H9 (cell line): ENCODE results near the gene LRRC14B. TPM values are rescaled to one million over a fixed set of nuclear protein-coding genes. Genes with fewer than 3 reads are reported as not detected.

Experiments
- DNase-seq: peaks from one replicate; pipeline ENCODE4 v3.0.0-alpha.2; 2017
- H2AFZ ChIP-seq: one replicate; pipeline ENCODE4 v1.6.1; 2013; ENCODE audit warnings: mild to moderate bottlenecking, low read length, control low read depth, moderate library complexity
- H2AK5ac ChIP-seq: 2 replicates; pipeline ENCODE4 v1.6.1; 2013; ENCODE audit warnings: low read length, control low read depth, mixed read lengths; ENCODE audit not compliant: insufficient read length
- H2BK120ac ChIP-seq: one replicate; pipeline ENCODE4 v1.6.1; 2013; ENCODE audit warnings: low read depth, mild to moderate bottlenecking, low read length, control low read depth, inconsistent platforms; ENCODE audit not compliant: poor library complexity, severe bottlenecking
- H2BK12ac ChIP-seq: 2 replicates; pipeline ENCODE4 v1.6.1; 2013; ENCODE audit warnings: low read length, control low read depth, mixed read lengths, low read depth; ENCODE audit not compliant: insufficient read length
- H2BK15ac ChIP-seq: 2 replicates; pipeline ENCODE4 v1.6.1; 2013; ENCODE audit warnings: low read depth, low read length, control low read depth
- H2BK20ac ChIP-seq: one replicate; pipeline ENCODE4 v1.6.1; 2013; ENCODE audit warnings: low read depth, mild to moderate bottlenecking, low read length, control low read depth, inconsistent platforms; ENCODE audit not compliant: poor library complexity, severe bottlenecking
- H2BK5ac ChIP-seq: 2 replicates; pipeline ENCODE4 v1.6.1; 2013; ENCODE audit warnings: low read length, control low read depth, mixed read lengths; ENCODE audit not compliant: insufficient read length
- H3K14ac ChIP-seq: 2 replicates; pipeline ENCODE4 v1.6.1; 2013; ENCODE audit warnings: low read length, control low read depth; ENCODE audit not compliant: insufficient read depth
- H3K18ac ChIP-seq: 2 replicates; pipeline ENCODE4 v1.6.1; 2013; ENCODE audit warnings: low read depth, mild to moderate bottlenecking, mixed read lengths, low read length, control low read depth; ENCODE audit not compliant: insufficient read length
- H3K23ac ChIP-seq: 2 replicates; pipeline ENCODE4 v1.6.1; 2013; ENCODE audit warnings: low read length, control low read depth, mixed read lengths, low read depth; ENCODE audit not compliant: insufficient read length
- H3K23me2 ChIP-seq: 2 replicates; pipeline ENCODE4 v1.6.1; 2013; ENCODE audit warnings: low read depth, mild to moderate bottlenecking, mixed read lengths, low read length, control low read depth; ENCODE audit not compliant: insufficient read length, poor library complexity, severe bottlenecking
- H3K27ac ChIP-seq: 2 replicates; pipeline ENCODE4 v1.5.1; 2013; ENCODE audit warnings: low read length, control low read depth, mixed read lengths, low read depth; ENCODE audit not compliant: insufficient read length
- H3K27me3 ChIP-seq: 2 replicates; pipeline ENCODE4 v1.6.1; 2013; ENCODE audit warnings: low read length, control low read depth, inconsistent platforms; ENCODE audit not compliant: insufficient read depth
- H3K4ac ChIP-seq: 2 replicates; pipeline ENCODE4 v1.6.1; 2013; ENCODE audit warnings: low read depth, mild to moderate bottlenecking, control low read depth, inconsistent platforms, low read length, moderate library complexity
- H3K4me1 ChIP-seq: 2 replicates; pipeline ENCODE4 v1.6.1; 2013; ENCODE audit warnings: low read length, control low read depth, inconsistent platforms; ENCODE audit not compliant: insufficient read depth
- H3K4me2 ChIP-seq: 2 replicates; pipeline ENCODE4 v1.6.1; 2013; ENCODE audit warnings: low read length, control low read depth, mixed read lengths; ENCODE audit not compliant: insufficient read length, insufficient read depth
- H3K56ac ChIP-seq: 2 replicates; pipeline ENCODE4 v1.6.1; 2013; ENCODE audit warnings: low read depth, mild to moderate bottlenecking, mixed read lengths, low read length, control low read depth; ENCODE audit not compliant: insufficient read length
- H3K79me1 ChIP-seq: 2 replicates; pipeline ENCODE4 v1.6.1; 2013; ENCODE audit warnings: low read depth, mild to moderate bottlenecking, moderate library complexity, low read length, control low read depth, inconsistent platforms; ENCODE audit not compliant: insufficient read depth, poor library complexity, severe bottlenecking
- H3K79me2 ChIP-seq: 2 replicates; pipeline ENCODE4 v1.6.1; 2013; ENCODE audit warnings: low read length, control low read depth, inconsistent platforms; ENCODE audit not compliant: insufficient read depth
- H3K9ac ChIP-seq: 2 replicates; pipeline ENCODE4 v1.6.1; 2013; ENCODE audit warnings: low read length, control low read depth, mixed read lengths; ENCODE audit not compliant: insufficient read length; ENCODE audit errors: extremely low read depth
- H3K9me3 ChIP-seq: one replicate; pipeline ENCODE4 v1.6.1; 2013; ENCODE audit warnings: low read depth, low read length, inconsistent platforms; ENCODE audit not compliant: control insufficient read depth
- H3T11ph ChIP-seq: one replicate; pipeline ENCODE4 v1.6.1; 2013; ENCODE audit warnings: mild to moderate bottlenecking, low read length, control low read depth, inconsistent platforms
- H4K20me1 ChIP-seq: one replicate; pipeline ENCODE4 v1.6.1; 2013; ENCODE audit not compliant: control insufficient read depth, insufficient read length, insufficient read depth
- H4K5ac ChIP-seq: 2 replicates; pipeline ENCODE4 v1.6.1; 2013; ENCODE audit warnings: low read depth, mild to moderate bottlenecking, mixed read lengths, low read length, control low read depth; ENCODE audit not compliant: insufficient read length
- H4K8ac ChIP-seq: replicated peaks from 2 replicates; pipeline ENCODE4 v1.6.1; 2013; ENCODE audit warnings: low read length, control low read depth, mixed read lengths, low read depth; ENCODE audit not compliant: insufficient read length
- H4K91ac ChIP-seq: 2 replicates; pipeline ENCODE4 v1.6.1; 2013; ENCODE audit warnings: low read depth, mild to moderate bottlenecking, moderate library complexity, mixed read lengths, low read length, control low read depth; ENCODE audit not compliant: insufficient read length
- H3K27ac Mint-ChIP-seq, 3 experiments: 2 replicates in 2 of 3; 3 replicates in 1 of 3; pipeline ENCODE4 v1.8.0; 2020 to 2021; ENCODE audit warnings: mixed read lengths in 3 of 3, mild to moderate bottlenecking in 1 of 3, moderate library complexity in 1 of 3
- H3K27me3 Mint-ChIP-seq: 2 replicates; pipeline ENCODE4 v1.8.0; 2021; ENCODE audit warnings: low read depth, mild to moderate bottlenecking, moderate library complexity, mixed read lengths
- H3K36me3 Mint-ChIP-seq, 3 experiments: 2 replicates in 2 of 3; 3 replicates in 1 of 3; pipeline ENCODE4 v1.8.0; 2020 to 2021; ENCODE audit warnings: low read depth in 3 of 3, mixed read lengths in 3 of 3; ENCODE audit not compliant: insufficient read depth in 1 of 3
- H3K4me1 Mint-ChIP-seq, 2 experiments: 2 replicates each; pipeline ENCODE4 v1.8.0; 2020; ENCODE audit warnings: mixed read lengths in 2 of 2
- H3K4me3 Mint-ChIP-seq, 2 experiments: 2 replicates in 1 of 2; 3 replicates in 1 of 2; pipeline ENCODE4 v1.8.0; 2020 to 2021; ENCODE audit warnings: mild to moderate bottlenecking in 2 of 2, mixed read lengths in 2 of 2, moderate library complexity in 1 of 2
- H3K9me3 Mint-ChIP-seq, 2 experiments: 2 replicates in 1 of 2; 3 replicates in 1 of 2; pipeline ENCODE4 v1.8.0; 2020; ENCODE audit warnings: mild to moderate bottlenecking in 2 of 2, mixed read lengths in 2 of 2, moderate library complexity in 1 of 2
- WGBS: extraction: QIAGEN DNeasy Blood & Tissue Kit; methylation state at CpG from one replicate; pipeline ENCODE4 v1.1.7; 2013; ENCODE audit warnings: missing lambda C conversion rate, low lambda C conversion rate, mixed read lengths; ENCODE audit not compliant: insufficient read length; ENCODE audit errors: extremely low coverage; 5-methylcytosine and 5-hydroxymethylcytosine counted together
- total RNA-seq: library from RNA; stranded (reverse); gene quantifications from 2 replicates; pipeline ENCODE4 v1.2.1, GENCODE V29; 2021
- TF ChIP-seq, protein P1 (sequence below): fragments of 200-600 bp; sonication (generic); conservative IDR thresholded peaks from 3 replicates; pipeline ENCODE4 v1.8.0; 2021; ENCODE audit warnings: antibody characterized with exemption, mild to moderate bottlenecking

The LRRC14B gene
- total RNA-seq, 1 experiment from 2014 or later: not detected

GRCh38 chr5:179401-179800 lies 11.9 kb upstream of the LRRC14B start:
- Histone ChIP-seq H3K23ac (no peak overlapping the region), H3K4ac (no peak overlapping the region), H3K4me2 (no peak overlapping the region), H4K5ac (no peak overlapping the region), H3K27ac (no peak overlapping the region), H3K79me1 (no peaks in the 10 kb centered on the region), H3K14ac (no peak overlapping the region), H2AFZ (no peak overlapping the region), H3T11ph (no peak overlapping the region), H3K79me2 (no peaks in the 10 kb centered on the region), H4K8ac (no peak overlapping the region), H4K91ac (no peak overlapping the region), H2BK15ac (no peak overlapping the region), H3K27me3 (no peaks in the 10 kb centered on the region), H2BK120ac (no peak overlapping the region), H3K4me1 (no peaks in the 10 kb centered on the region; the same call in 1 of the 2 replicates), H4K20me1 (no peaks in the 10 kb centered on the region), H3K9me3 (no peaks in the 10 kb centered on the region), H3K23me2 (no peaks in the 10 kb centered on the region), H2AK5ac (no peak overlapping the region), H3K18ac (no peak overlapping the region), H2BK5ac (no peak overlapping the region), H2BK12ac (no peak overlapping the region), H2BK20ac (no peak overlapping the region), H3K9ac (no peak overlapping the region), H3K56ac (no peak overlapping the region)
- no peak overlapping the region for H3K27ac Mint-ChIP-seq
- H3K4me3 Mint-ChIP-seq: no peak overlapping the region
- no CpG with 5 or more reads among the region's 9 CpGs for WGBS
- no peaks in the 10 kb centered on the region for H3K9me3 Mint-ChIP-seq
- H3K27me3 Mint-ChIP-seq: no peaks in the 10 kb centered on the region
- DNase-seq: no peak
- peaks cover 8 to 58% (median 54%) of the 10 kb centered on the region in 3 experiments for H3K36me3 Mint-ChIP-seq
- peaks cover 7 to 9% of the 10 kb centered on the region in 2 experiments for H3K4me1 Mint-ChIP-seq
- TF ChIP-seq, protein P1, sequence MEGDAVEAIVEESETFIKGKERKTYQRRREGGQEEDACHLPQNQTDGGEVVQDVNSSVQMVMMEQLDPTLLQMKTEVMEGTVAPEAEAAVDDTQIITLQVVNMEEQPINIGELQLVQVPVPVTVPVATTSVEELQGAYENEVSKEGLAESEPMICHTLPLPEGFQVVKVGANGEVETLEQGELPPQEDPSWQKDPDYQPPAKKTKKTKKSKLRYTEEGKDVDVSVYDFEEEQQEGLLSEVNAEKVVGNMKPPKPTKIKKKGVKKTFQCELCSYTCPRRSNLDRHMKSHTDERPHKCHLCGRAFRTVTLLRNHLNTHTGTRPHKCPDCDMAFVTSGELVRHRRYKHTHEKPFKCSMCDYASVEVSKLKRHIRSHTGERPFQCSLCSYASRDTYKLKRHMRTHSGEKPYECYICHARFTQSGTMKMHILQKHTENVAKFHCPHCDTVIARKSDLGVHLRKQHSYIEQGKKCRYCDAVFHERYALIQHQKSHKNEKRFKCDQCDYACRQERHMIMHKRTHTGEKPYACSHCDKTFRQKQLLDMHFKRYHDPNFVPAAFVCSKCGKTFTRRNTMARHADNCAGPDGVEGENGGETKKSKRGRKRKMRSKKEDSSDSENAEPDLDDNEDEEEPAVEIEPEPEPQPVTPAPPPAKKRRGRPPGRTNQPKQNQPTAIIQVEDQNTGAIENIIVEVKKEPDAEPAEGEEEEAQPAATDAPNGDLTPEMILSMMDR: no peak
